Astrocyte (in vitro differentiated cells and primary cell): ENCODE data around the gene CRYAA. TPM values are rescaled to one million over a fixed set of nuclear protein-coding genes. Genes with fewer than 3 reads are reported as not detected.

Experiments used
- DNase-seq: peaks from one replicate; pipeline ENCODE4 v3.0.0-alpha.2; 2010; ENCODE audit warnings: low read depth
- FAIRE-seq: peaks from 2 replicates; lab custom pipeline; 2011; peaks lifted over from hg19 to GRCh38; lab: Jason Lieb, UNC
- H2AFZ ChIP-seq: 2 replicates; pipeline ENCODE4 v1.6.0; 2012; ENCODE audit warnings: low read depth, low read length, inconsistent platforms
- H3K27ac ChIP-seq: 2 replicates; pipeline ENCODE4 v1.5.1; 2011; ENCODE audit warnings: low read depth, low read length, inconsistent platforms
- H3K27me3 ChIP-seq: 2 replicates; pipeline ENCODE4 v1.6.0; 2011; ENCODE audit warnings: low read length, inconsistent platforms; ENCODE audit not compliant: insufficient read depth
- H3K36me3 ChIP-seq: 2 replicates; pipeline ENCODE4 v1.5.1; 2011; ENCODE audit warnings: low read length, inconsistent platforms; ENCODE audit not compliant: insufficient read depth
- H3K4me1 ChIP-seq: 2 replicates; pipeline ENCODE4 v1.5.1; 2011; ENCODE audit warnings: low read length, inconsistent platforms; ENCODE audit not compliant: insufficient read depth
- H3K4me2 ChIP-seq: 2 replicates; pipeline ENCODE4 v1.6.0; 2012; ENCODE audit warnings: low read length, inconsistent platforms
- H3K4me3 ChIP-seq: 2 replicates; pipeline ENCODE4 v1.5.1; 2011; ENCODE audit warnings: low read depth, mild to moderate bottlenecking, low read length, inconsistent platforms; ENCODE audit not compliant: insufficient read depth
- H3K79me2 ChIP-seq: 2 replicates; pipeline ENCODE4 v1.6.0; 2012; ENCODE audit warnings: mild to moderate bottlenecking, low read length, inconsistent platforms; ENCODE audit not compliant: insufficient read depth
- H3K9ac ChIP-seq: 2 replicates; pipeline ENCODE4 v1.6.0; 2012; ENCODE audit warnings: mild to moderate bottlenecking, low read length, inconsistent platforms
- H3K9me3 ChIP-seq: 2 replicates; pipeline ENCODE4 v1.5.1; 2012; ENCODE audit warnings: low read depth, mild to moderate bottlenecking, low read length, inconsistent platforms; ENCODE audit not compliant: insufficient read depth
- H4K20me1 ChIP-seq: 2 replicates; pipeline ENCODE4 v1.6.0; 2012; ENCODE audit warnings: low read length, inconsistent platforms; ENCODE audit not compliant: insufficient read depth
- H3K27ac Mint-ChIP-seq: one replicate; pipeline ENCODE4 v1.8.0; 2021; ENCODE audit warnings: mild to moderate bottlenecking, mixed read lengths; ENCODE audit not compliant: unreplicated experiment
- H3K27me3 Mint-ChIP-seq: one replicate; pipeline ENCODE4 v1.8.0; 2021; ENCODE audit warnings: low read depth, mixed read lengths; ENCODE audit not compliant: unreplicated experiment
- H3K36me3 Mint-ChIP-seq: one replicate; pipeline ENCODE4 v1.8.0; 2021; ENCODE audit warnings: low read depth, mixed read lengths; ENCODE audit not compliant: unreplicated experiment
- H3K4me1 Mint-ChIP-seq: one replicate; pipeline ENCODE4 v1.8.0; 2021; ENCODE audit warnings: low read depth, mixed read lengths; ENCODE audit not compliant: unreplicated experiment
- H3K4me3 Mint-ChIP-seq: one replicate; pipeline ENCODE4 v1.8.0; 2021; ENCODE audit warnings: mild to moderate bottlenecking, moderate library complexity, mixed read lengths; ENCODE audit not compliant: unreplicated experiment
- H3K9me3 Mint-ChIP-seq: one replicate; pipeline ENCODE4 v1.8.0; 2021; ENCODE audit warnings: mild to moderate bottlenecking, mixed read lengths; ENCODE audit not compliant: unreplicated experiment
- EZH2 ChIP-seq: IDR thresholded peaks from 2 replicates; pipeline ENCODE4 v1.6.1; 2012; ENCODE audit warnings: mild to moderate bottlenecking, low read length, inconsistent platforms; ENCODE audit not compliant: insufficient read depth
- total RNA-seq: library from RNA; stranded (reverse); gene quantifications from 2 replicates; pipeline ENCODE4 v1.2.1, GENCODE V29; 2021
- TF ChIP-seq, protein P1 (sequence below): IDR thresholded peaks from 2 replicates; pipeline ENCODE4 v1.5.1; 2011; ENCODE audit warnings: low read depth, mild to moderate bottlenecking, inconsistent platforms, low read length, moderate library complexity; ENCODE audit not compliant: insufficient read depth

CRYAA gene
- total RNA-seq, 1 donor from 2014 or later: not detected

DNA sequence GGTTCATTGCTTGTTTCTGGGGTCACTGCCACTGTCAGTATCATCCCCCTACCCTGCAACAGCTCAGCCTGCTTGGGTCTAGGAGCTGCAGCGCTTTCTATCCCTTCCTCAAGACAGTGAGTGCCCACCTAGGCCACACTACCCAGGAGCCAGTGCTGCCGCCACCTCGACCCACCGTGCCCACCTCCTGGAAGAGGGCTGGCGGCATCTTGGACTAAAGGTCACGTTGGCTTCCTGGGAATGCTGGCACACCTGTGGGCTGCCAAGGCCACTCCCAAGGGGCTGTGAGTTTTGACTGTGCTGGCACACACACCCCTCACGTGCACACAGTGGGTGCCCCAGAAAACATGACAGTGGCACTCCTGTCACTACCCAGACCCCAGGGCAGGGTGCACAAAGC is 22.1 kb downstream of the CRYAA start:
- H3K27ac Mint-ChIP-seq: no peak overlapping the region
- Histone ChIP-seq H4K20me1 (no peaks in the 10 kb centered on the region), H3K27me3 (peaks cover 14% of the 10 kb centered on the region), H3K4me2 (no peak overlapping the region), H3K9me3 (no peaks in the 10 kb centered on the region), H3K9ac (no peak overlapping the region), H3K4me3 (no peak overlapping the region), H3K4me1 (peaks cover 24% of the 10 kb centered on the region), H3K27ac (no peak overlapping the region), H3K36me3 (no peaks in the 10 kb centered on the region), H3K79me2 (no peaks in the 10 kb centered on the region), H2AFZ (no peak overlapping the region)
- H3K9me3 Mint-ChIP-seq: peaks cover 7% of the 10 kb centered on the region
- peaks cover 31% of the 10 kb centered on the region for H3K4me1 Mint-ChIP-seq
- DNase-seq (no peak), FAIRE-seq (no peak)
- TF ChIP-seq, protein P1, sequence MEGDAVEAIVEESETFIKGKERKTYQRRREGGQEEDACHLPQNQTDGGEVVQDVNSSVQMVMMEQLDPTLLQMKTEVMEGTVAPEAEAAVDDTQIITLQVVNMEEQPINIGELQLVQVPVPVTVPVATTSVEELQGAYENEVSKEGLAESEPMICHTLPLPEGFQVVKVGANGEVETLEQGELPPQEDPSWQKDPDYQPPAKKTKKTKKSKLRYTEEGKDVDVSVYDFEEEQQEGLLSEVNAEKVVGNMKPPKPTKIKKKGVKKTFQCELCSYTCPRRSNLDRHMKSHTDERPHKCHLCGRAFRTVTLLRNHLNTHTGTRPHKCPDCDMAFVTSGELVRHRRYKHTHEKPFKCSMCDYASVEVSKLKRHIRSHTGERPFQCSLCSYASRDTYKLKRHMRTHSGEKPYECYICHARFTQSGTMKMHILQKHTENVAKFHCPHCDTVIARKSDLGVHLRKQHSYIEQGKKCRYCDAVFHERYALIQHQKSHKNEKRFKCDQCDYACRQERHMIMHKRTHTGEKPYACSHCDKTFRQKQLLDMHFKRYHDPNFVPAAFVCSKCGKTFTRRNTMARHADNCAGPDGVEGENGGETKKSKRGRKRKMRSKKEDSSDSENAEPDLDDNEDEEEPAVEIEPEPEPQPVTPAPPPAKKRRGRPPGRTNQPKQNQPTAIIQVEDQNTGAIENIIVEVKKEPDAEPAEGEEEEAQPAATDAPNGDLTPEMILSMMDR: no peak
- TF ChIP-seq EZH2: no peak
- no peaks in the 10 kb centered on the region for H3K36me3 Mint-ChIP-seq
- no peak overlapping the region for H3K4me3 Mint-ChIP-seq
- H3K27me3 Mint-ChIP-seq: peaks cover 20% of the 10 kb centered on the region

DNA sequence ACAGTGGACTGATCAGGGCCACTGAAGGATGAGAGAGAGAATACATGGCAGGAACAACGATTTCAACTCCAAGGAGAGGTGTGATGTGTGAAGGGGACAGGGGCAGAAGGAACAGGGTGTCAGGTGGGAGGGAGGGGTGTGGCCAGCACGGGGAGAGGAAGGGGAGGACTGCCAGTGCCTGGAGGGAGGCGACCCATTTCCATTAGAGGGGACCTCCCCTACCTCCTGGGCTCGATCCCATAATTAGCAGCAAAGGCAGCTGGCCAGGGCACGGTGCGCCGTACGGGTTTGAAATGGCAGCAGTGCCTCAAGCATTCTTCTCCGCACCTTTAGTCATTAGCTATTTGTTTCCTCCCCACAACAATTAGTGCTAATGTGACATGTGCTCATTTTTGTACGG is 22.7 kb downstream of the CRYAA start:
- Histone ChIP-seq H2AFZ (no peak overlapping the region), H3K4me3 (no peak overlapping the region), H3K79me2 (no peaks in the 10 kb centered on the region), H3K36me3 (no peaks in the 10 kb centered on the region), H3K27me3 (peaks cover 14% of the 10 kb centered on the region), H3K9ac (no peak overlapping the region), H3K4me2 (no peak overlapping the region), H3K9me3 (no peaks in the 10 kb centered on the region), H3K27ac (no peak overlapping the region), H4K20me1 (no peaks in the 10 kb centered on the region), H3K4me1 (peaks cover 24% of the 10 kb centered on the region)
- FAIRE-seq (no peak), DNase-seq (no peak)
- H3K27ac Mint-ChIP-seq: no peak overlapping the region
- no peaks in the 10 kb centered on the region for H3K36me3 Mint-ChIP-seq
- H3K4me3 Mint-ChIP-seq: no peak overlapping the region
- H3K4me1 Mint-ChIP-seq: peaks cover 33% of the 10 kb centered on the region
- H3K9me3 Mint-ChIP-seq: peaks cover 7% of the 10 kb centered on the region
- TF ChIP-seq EZH2: no peak
- TF ChIP-seq, protein P1: no peak
- H3K27me3 Mint-ChIP-seq: peaks cover 20% of the 10 kb centered on the region

DNA sequence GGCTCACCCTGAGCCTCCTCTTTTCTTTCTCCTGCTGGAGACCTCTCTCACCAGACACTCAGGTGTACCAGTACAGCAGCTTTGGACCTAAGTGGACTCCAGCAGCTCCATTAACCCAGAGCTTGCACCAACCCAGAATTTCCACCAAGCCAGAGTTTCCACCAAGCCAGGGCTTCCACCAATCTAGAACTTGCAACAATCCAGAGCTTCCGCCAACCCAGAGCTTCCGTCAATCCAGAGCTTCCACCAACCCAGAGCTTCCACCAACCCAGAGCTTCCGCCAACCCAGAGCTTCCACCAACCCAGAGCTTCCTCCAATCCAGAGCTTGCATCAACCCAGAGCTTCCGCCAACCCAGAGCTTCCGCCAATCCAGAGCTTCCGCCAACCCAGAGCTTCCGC is 23.2 kb downstream of the CRYAA start:
- H3K9me3 Mint-ChIP-seq: peaks cover 7% of the 10 kb centered on the region
- H3K27ac Mint-ChIP-seq: no peak overlapping the region
- no peaks in the 10 kb centered on the region for H3K36me3 ChIP-seq

More for the DNA sequence above, 23.2 kb downstream of the CRYAA start:
- peaks cover 18% of the 10 kb centered on the region for H3K27me3 ChIP-seq
- no peaks in the 10 kb centered on the region for H4K20me1 ChIP-seq
- Mint-ChIP-seq H3K4me3 (peak overlapping the region; percentile 27), H3K36me3 (no peaks in the 10 kb centered on the region), H3K27me3 (peaks cover 20% of the 10 kb centered on the region), H3K4me1 (peaks cover 33% of the 10 kb centered on the region)
- no peak for DNase-seq
- H3K27ac ChIP-seq: no peak overlapping the region
- no peak overlapping the region for H3K9ac ChIP-seq
- H2AFZ ChIP-seq: no peak overlapping the region
- no peak for FAIRE-seq
- H3K4me2 ChIP-seq: no peak overlapping the region
- H3K4me1 ChIP-seq: peaks cover 24% of the 10 kb centered on the region
- no peak overlapping the region for H3K4me3 ChIP-seq
- no peaks in the 10 kb centered on the region for H3K79me2 ChIP-seq
- H3K9me3 ChIP-seq: no peaks in the 10 kb centered on the region
- TF ChIP-seq, protein P1: no peak
- TF ChIP-seq EZH2: no peak
